HCT116 (cell line): ENCODE measurements around the gene DEPDC4. TPM values are rescaled to one million over a fixed set of nuclear protein-coding genes. Genes with fewer than 3 reads are reported as not detected.

Source experiments
- ATAC-seq: fragments of 200-7000 bp; cut with Tn5 transposase; 2 replicates; pipeline ENCODE4 v1.9.1; 2020; ENCODE audit warnings: mild to moderate bottlenecking, moderate library complexity
- BruUV-seq: library from RNA; stranded (reverse); fragments of 400-500 nt; replicated peaks from 2 replicates; lab custom pipeline; 2021; lab: Mats Ljungman, UMichigan
- CTCF ChIA-PET: fragments of 300-600 bp; sonication (Branson Sonifier 250); formaldehyde crosslinking; loops from one replicate; lab custom pipeline; 2021; ENCODE audit warnings: antibody characterized with exemption; lab: Charles Lee
- POLR2A ChIA-PET: fragments of 300-600, 350-600 bp; sonication (Branson Sonifier 250); formaldehyde crosslinking; loops from one replicate; lab custom pipeline; 2021; ENCODE audit warnings: antibody characterized with exemption; lab: Charles Lee
- RAD21 ChIA-PET, 2 experiments: fragments of 300-600 bp; sonication (Branson Sonifier 250); formaldehyde crosslinking; loops; one replicate each; lab custom pipeline; 2023; ENCODE audit warnings: low total read pairs in 2 of 2; ENCODE audit not compliant: uncharacterized antibody in 2 of 2, unreplicated experiment in 2 of 2, low non-redundant PET in 1 of 2; lab: Charles Lee
- DNase-seq: peaks from one replicate; pipeline ENCODE4 v3.0.0-alpha.2; 2010; ENCODE audit warnings: low read depth, low spot score
- H2AFZ ChIP-seq: fragments of 200-600 bp; shearing (Covaris generic), sonication (generic); 2 replicates; pipeline ENCODE4 v1.6.1; 2017; ENCODE audit warnings: low read depth, mixed run types, mixed read lengths, antibody characterized with exemption, low read length; ENCODE audit not compliant: poor library complexity, severe bottlenecking
- H3K27ac ChIP-seq: 2 replicates; pipeline ENCODE4 v1.5.1; 2012; ENCODE audit warnings: low read depth, low read length
- H3K27me3 ChIP-seq: fragments of 200-600 bp; sonication (generic); 2 replicates; pipeline ENCODE4 v1.6.1; 2016; ENCODE audit warnings: mixed run types, low read length, mixed read lengths; ENCODE audit not compliant: insufficient read depth
- H3K36me3 ChIP-seq, 2 experiments: fragments of 200-500 bp in 1 of 2; fragments of 200-600 bp in 1 of 2; sonication (Bioruptor generic) in 1 of 2; sonication (generic) in 1 of 2; 2 replicates each; pipeline versions ENCODE4 v1.5.1 to v1.6.1; 2014 to 2016; ENCODE audit warnings: low read length in 2 of 2, inconsistent platforms in 1 of 2, mixed read lengths in 1 of 2, mixed run types in 1 of 2; ENCODE audit not compliant: insufficient read depth in 2 of 2, control insufficient read depth in 1 of 2
- H3K4me1 ChIP-seq, 2 experiments: fragments of 200-600 bp in 1 of 2; sonication (generic) in 1 of 2; 2 replicates each; pipeline versions ENCODE4 v1.5.1 to v1.6.1; 2012 to 2017; ENCODE audit warnings: low read length in 2 of 2, inconsistent platforms in 1 of 2, mild to moderate bottlenecking in 1 of 2, mixed read lengths in 1 of 2, mixed run types in 1 of 2, moderate library complexity in 1 of 2; ENCODE audit not compliant: insufficient read depth in 2 of 2, control insufficient read depth in 1 of 2
- H3K4me2 ChIP-seq: fragments of 200-600 bp; sonication (generic); 2 replicates; pipeline ENCODE4 v1.6.1; 2017; ENCODE audit warnings: mixed run types, low read length, mixed read lengths
- H3K4me3 ChIP-seq, 2 experiments: fragments of 200-600 bp in 1 of 2; sonication (generic) in 1 of 2; replicated peaks in 1 of 2; 2 replicates each; pipeline ENCODE4 v1.5.1; 2011 to 2016; ENCODE audit warnings: low read length in 2 of 2, control low read depth in 1 of 2, low read depth in 1 of 2, mild to moderate bottlenecking in 1 of 2, mixed read lengths in 1 of 2, mixed run types in 1 of 2
- H3K79me2 ChIP-seq: fragments of 200-600 bp; sonication (generic); 2 replicates; pipeline ENCODE4 v1.6.1; 2017; ENCODE audit warnings: mild to moderate bottlenecking, mixed run types, low read length, moderate library complexity, mixed read lengths; ENCODE audit not compliant: insufficient read depth
- H3K9ac ChIP-seq: fragments of 200-600 bp; sonication (generic); 2 replicates; pipeline ENCODE4 v1.6.1; 2016; ENCODE audit warnings: low read length, mixed read lengths
- H3K9me2 ChIP-seq: fragments of 200-600 bp; sonication (generic), shearing (Covaris generic); 2 replicates; pipeline ENCODE4 v1.6.1; 2017; ENCODE audit warnings: mixed run types, mild to moderate bottlenecking, moderate library complexity; ENCODE audit not compliant: insufficient read depth
- H3K9me3 ChIP-seq, 2 experiments: fragments of 200-500 bp in 1 of 2; fragments of 200-600 bp in 1 of 2; sonication (Bioruptor generic) in 1 of 2; sonication (generic) in 1 of 2; 2 replicates each; pipeline ENCODE4 v1.6.1; 2014 to 2017; ENCODE audit warnings: low read length in 2 of 2, mixed read lengths in 2 of 2, inconsistent platforms in 1 of 2, low read depth in 1 of 2, mild to moderate bottlenecking in 1 of 2, mixed run types in 1 of 2, moderate library complexity in 1 of 2; ENCODE audit not compliant: control insufficient read depth in 1 of 2, insufficient read depth in 1 of 2
- H4K20me1 ChIP-seq: fragments of 200-600 bp; sonication (generic), shearing (Covaris generic); 2 replicates; pipeline ENCODE4 v1.6.1; 2017; ENCODE audit warnings: mixed run types, mild to moderate bottlenecking, moderate library complexity; ENCODE audit not compliant: insufficient read depth
- ATF3 ChIP-seq: IDR thresholded peaks from 2 replicates; pipeline ENCODE4 v1.6.1; 2012
- CBX3 ChIP-seq: IDR thresholded peaks from 2 replicates; pipeline ENCODE4 v1.6.1; 2012; ENCODE audit warnings: low read depth
- ELF1 ChIP-seq: IDR thresholded peaks from 2 replicates; pipeline ENCODE4 v1.6.1; 2012; ENCODE audit warnings: low read depth, borderline replicate concordance
- EZH2 ChIP-seq: fragments of 200-600 bp; sonication (generic); IDR thresholded peaks from 2 replicates; pipeline ENCODE4 v1.6.1; 2017; ENCODE audit warnings: antibody characterized with exemption, mixed run types
- FOSL1 ChIP-seq: IDR thresholded peaks from 2 replicates; pipeline ENCODE4 v1.6.1; 2012; ENCODE audit warnings: low read depth
- JUND ChIP-seq: IDR thresholded peaks from 2 replicates; pipeline ENCODE4 v1.6.1; 2012
- MAX ChIP-seq: IDR thresholded peaks from 2 replicates; pipeline ENCODE4 v1.6.1; 2012
- POLR2A ChIP-seq: IDR thresholded peaks from 2 replicates; pipeline ENCODE4 v1.7.0; 2011; ENCODE audit warnings: borderline replicate concordance; ENCODE audit not compliant: insufficient read depth, insufficient read length; ENCODE audit errors: extremely low read depth
- RAD21 ChIP-seq: IDR thresholded peaks from 2 replicates; pipeline ENCODE4 v1.6.1; 2012; ENCODE audit warnings: low read depth, mild to moderate bottlenecking
- REST ChIP-seq: IDR thresholded peaks from 2 replicates; pipeline ENCODE4 v1.6.1; 2012; ENCODE audit warnings: low read depth
- SP1 ChIP-seq: IDR thresholded peaks from 2 replicates; pipeline ENCODE4 v1.6.1; 2012; ENCODE audit warnings: low read depth
- SRF ChIP-seq: IDR thresholded peaks from 2 replicates; pipeline ENCODE4 v1.6.1; 2012; ENCODE audit warnings: low read depth
- ZFX ChIP-seq: fragments of 450-650 bp; IDR thresholded peaks from 2 replicates; pipeline ENCODE4 v1.6.1; 2017
- ZNF274 ChIP-seq: fragments of 200-500 bp; sonication (Bioruptor generic); IDR thresholded peaks from 2 replicates; pipeline ENCODE4 v1.6.1; 2014; ENCODE audit warnings: mild to moderate bottlenecking, low read depth, low read length, inconsistent platforms
- intact Hi-C: fragments of 100-400 bp; cut with micrococcal nuclease; formaldehyde crosslinking; loops from 2 replicates; pipeline ENCODE4 v1.10.0; 2022
- total RNA-seq: library from RNA; stranded (reverse); gene quantifications from one replicate; pipeline ENCODE4 v1.2.1, GENCODE V29; 2021; ENCODE audit not compliant: unreplicated experiment

The DEPDC4 gene
- total RNA-seq, 1 experiment from 2014 or later, result 3.4 TPM

DNA sequence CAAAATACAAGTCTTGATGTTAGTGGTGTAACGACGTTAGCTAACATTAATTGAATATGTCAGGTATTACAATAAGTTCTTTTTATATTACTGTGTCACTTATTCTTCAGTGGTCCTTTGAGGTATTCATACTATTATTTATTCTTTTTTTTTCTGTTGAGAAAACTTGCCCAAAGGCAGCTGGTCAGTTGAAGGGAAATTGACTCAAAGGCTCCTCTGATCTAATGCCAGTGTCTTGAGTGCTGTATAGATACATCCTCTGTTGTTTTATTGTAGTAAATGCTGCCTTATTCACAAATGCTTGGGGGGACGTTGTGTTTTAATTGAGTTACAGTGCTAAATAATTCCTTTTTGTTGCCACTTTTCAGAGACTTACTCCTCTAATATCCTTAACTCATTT lies 23.1 kb upstream of the DEPDC4 start:
- Histone ChIP-seq H3K36me3 (0 out of 4 replicates have a peak, but pooled peaks cover 0 to 2% of the 10 kb centered on the region in 2 experiments), H3K27me3 (no peaks in the 10 kb centered on the region), H2AFZ (no peak overlapping the region), H3K79me2 (no peaks in the 10 kb centered on the region), H4K20me1 (no peaks in the 10 kb centered on the region), H3K4me1 (no peaks in the 10 kb centered on the region), H3K9ac (no peak overlapping the region), H3K4me3 (no peak overlapping the region), H3K9me2 (no peaks in the 10 kb centered on the region), H3K4me2 (no peak overlapping the region), H3K9me3 (no peaks in the 10 kb centered on the region)
- no peak for ATAC-seq
- ChIA-PET RAD21 (no interaction called here), CTCF (no interaction called here)
- no peak for DNase-seq
- intact Hi-C loops, result no loop called here
- no TSS peak for BruUV-seq
- TF ChIP-seq ATF3 (no peak), EZH2 (no peak), REST (no peak), CBX3 (no peak), SP1 (no peak), SRF (no peak), ZFX (no peak), MAX (no peak), POLR2A (no peak), RAD21 (no peak), ZNF274 (no peak), JUND (no peak), FOSL1 (no peak), ELF1 (no peak)
- TF ChIP-seq, all 23 proteins: peak for 0
- POLR2A ChIA-PET, result no interaction called here
- H3K27ac ChIP-seq, result no peak overlapping the region
